ENCODE data around the gene LMBR1L.

Gene LMBR1L

DNA sequence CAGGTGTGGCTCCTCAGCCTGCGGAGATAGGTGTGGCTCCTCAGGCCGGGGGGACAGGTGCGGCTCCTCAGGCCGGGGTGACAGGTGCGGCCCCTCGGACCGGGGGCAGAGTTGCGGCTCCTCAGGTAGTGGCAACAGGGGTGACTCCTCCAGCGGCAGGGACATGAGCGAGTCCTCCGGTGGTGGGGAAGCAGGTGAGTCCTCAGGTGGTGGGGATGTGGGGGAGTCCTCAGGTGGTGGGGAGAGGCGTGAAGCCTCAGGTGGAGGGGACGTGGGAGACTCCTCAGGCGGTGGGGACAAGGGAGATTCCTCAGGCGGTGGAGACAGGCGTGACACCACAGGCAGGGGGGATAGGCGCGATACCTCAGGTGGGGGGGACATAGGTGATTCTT is 59.3 kb downstream of the LMBR1L start:
- DNase-seq, result no peak

DNA sequence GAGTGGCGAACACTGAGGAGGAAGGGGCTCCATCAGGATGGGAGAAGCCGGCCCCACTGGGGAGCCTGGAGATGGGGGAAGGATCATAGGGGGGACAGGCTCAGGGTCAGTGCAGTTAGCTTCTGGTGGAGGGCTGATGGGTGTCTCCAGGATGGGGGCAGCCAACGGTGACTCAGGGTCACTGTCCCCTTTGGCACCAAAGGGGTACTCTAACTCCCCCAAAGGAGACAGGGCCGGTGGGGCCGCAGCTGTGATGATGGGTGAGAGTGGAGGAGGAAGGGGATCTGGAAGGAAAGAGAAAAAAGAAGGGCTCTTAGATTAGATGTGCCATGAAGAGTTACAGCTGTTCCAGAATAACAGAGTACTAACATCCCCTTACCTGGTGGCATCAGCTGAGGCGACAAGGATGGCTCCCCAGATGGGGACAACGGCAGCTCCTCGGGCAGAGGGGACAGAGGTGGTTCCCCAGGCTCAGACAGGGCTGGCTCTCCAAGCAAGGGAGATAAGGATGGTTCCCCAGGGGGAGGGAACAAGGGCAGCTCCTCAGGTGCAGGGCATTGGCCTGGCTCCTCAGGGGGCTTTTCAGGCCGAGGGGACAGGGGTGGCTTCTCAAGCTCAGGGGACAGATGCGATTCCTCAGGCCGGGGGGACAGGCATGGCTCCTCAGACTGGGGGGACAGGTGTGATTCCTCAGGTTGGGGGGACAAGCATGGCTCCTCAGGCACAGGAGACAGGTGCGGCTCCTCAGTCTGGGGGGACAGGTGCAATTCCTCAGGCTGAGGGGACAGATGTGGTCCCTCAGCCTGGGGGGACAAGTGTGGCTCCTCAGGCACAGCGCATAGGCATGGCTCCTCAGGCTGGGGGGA is 59.9 kb downstream of the LMBR1L start:
- DNase-seq, result no peak

DNA sequence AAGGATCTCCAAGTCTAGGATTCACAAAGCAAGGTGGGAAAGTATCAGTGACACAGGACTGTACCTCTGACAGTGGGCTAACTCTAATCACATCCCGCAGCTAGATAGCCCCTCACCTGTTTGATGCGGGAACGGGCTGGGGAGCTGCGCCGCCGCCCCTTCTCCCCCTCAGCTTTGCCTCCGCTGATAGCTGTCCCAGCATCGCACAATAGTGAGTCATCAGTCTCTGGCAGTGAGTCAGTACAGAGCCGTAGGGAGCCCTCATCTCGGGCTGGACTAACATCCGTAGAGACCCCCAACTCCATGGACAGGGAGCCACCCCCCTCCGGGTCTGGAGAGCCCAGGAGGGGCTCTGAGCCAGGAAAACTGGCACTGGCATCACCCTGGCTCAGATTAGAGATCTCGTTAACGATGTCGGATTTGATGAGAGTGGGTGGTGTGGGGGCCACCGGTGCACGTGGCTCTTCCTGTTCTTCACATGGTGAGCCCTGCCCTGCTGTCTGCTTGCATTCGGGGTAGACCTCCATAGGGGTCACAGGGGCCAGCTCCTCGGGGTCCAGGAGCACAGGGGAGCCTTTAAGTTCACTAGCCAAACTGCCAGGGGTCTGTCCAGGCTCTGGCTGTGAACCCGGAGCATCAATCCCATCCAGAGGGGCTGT is 61.0 kb downstream of the LMBR1L start:
- DNase-seq, result no peak

DNA sequence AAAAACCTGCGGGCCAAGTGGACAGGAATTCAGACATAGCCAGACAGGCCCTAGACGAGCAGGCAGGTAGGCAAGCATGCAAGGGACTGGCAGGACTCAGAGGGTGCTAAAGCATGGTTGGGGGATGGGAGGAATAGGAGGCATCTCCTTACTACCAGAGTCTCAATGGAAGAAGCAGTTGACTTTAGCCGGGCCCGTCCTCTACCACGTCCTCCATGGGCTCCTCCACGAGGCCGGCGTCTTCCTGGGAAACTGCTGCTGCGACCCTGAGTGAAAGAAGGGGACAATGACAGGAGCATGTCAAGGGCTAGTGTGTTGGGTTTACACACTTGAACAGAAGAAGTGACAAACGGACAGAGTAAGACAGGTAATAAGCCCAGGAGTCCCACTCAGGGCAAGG is 61.7 kb downstream of the LMBR1L start:
- no peak for DNase-seq

All from CD4-positive, alpha-beta T cell treated with Interleukin-4 for 4 hours (primary cell).